HG03045 (cell line): Measurements from ENCODE around the gene RMI1.
"Not testable (repeated sequence)": the region's sequence is repeated elsewhere in the genome, so short reads cannot be mapped to it uniquely, and the experiment has no call there.

Experiments
- ATAC-seq: cut with Tn5 transposase; IDR thresholded peaks from one replicate; pipeline ENCODE4 v1.9.1; 2021; ENCODE audit warnings: mild to moderate bottlenecking, moderate library complexity; ENCODE audit not compliant: unreplicated experiment

The RMI1 gene

DNA sequence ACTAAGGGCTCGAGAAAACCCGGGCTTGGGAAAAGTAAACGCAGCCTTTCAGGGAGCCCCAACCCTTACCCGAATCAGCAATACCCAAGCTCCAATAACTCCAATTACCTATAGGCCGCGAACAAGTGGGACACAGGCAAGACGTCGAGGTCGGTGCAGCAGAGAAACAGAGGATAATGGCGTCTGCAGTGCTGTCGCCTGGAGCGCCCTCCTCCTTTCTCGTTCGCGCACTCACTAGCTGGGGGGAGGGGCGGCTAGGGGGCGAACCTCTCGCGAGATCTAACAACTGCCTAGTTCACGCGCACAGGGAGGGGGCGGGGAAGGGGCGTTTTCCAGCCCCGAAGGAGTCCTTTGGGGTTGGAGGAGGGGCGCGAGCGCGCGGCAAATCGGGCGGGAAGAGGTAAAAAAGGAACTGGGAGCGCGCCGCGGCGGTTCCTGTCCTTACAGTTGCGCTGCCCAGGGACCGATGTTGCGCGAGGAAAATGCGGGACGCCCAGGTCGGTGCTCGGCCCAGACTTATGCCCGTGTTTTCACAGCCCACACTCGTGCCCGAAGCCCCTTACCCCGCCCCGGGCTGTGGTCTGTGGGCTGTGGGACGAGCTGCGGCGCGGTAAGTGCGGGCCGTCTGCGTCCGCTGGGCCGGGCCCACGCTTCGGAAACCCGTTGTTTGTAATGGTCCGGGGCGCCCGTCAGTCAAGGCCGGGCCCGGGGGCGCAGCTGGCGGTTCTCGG is at the start of gene RMI1:
TSS of gene RMI1 (plus strand) at position 411 of the 731 bp plus-strand sequence. CDS start 20,182 bp downstream, outside the sequence.
- peak; percentile 73 for ATAC-seq

DNA sequence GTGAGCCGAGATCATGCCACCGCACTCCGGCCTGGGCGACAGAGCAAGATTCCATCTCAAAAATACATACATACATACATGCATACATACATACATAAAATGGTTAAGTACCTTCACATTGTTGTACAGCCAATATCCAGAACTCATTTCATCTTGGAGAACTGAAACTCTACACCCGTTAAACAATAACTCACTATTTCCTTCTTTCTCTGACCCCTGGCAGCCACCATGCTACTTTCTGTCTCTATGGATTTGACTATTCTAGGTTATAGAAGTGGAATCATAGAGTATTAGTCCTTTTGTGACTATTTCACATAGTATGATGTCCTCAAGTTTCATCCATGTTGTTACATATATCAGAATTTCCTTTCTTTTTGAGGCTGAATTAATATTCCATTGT is 49.7 kb upstream of the RMI1 start:
- ATAC-seq, result no peak

DNA sequence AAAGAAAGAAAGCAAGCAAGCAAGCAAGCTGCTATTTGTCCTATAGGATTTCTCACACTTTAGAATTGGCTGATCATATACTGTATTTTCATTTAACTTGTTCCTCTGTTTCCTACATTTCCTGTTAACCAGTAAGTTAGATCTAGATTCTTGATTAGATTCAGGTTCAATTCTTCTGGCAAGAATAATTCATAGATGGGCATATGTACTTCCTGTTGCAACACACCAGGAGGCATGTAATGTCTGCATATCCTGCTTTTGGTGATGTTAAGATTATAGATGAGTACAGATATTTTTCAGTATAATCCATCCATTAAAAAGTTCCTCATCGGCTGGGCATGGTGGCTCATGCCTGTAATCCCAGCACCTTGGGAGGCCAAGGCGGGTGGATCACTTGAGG is 48.6 kb upstream of the RMI1 start:
- no peak for ATAC-seq

DNA sequence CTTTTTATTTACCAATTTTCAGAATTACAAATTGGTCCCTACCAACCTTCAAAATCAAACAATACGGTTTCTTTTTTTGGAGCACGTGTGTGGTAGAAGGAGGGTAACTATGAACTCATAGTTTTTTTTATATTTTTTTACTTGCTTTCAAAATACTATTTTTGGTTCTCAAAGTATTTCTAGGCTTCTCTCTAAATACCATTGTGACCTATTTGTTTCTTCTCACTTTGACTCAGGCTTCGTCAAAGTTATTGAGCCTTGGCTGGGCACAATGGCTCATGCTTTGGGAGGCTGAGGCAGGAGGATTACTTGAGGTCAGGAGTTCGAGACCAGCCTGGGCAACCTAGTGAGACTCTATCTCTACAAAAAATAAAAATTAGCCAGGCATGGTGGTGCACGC is 47.8 kb upstream of the RMI1 start:
- no peak for ATAC-seq

DNA sequence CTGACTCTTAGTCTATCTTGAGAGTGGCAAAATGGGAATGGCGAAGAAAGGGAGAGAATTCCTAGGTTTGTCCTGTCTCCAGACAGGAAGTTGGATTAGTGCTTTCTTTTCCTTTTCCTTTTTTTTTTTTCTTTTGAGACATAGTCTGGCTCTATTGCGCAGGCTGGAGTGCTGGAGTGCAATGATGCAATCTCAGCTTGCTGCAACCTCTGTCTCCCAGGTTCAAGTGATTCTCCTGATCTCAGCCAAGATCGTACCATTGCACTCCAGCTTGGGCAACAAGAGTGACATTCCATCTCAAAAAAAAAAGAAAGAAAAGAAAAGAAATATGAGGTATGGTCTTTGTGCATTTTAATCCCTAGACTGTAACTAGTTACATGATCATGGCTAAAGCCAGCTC is 46.8 kb upstream of the RMI1 start:
- no peak for ATAC-seq

DNA sequence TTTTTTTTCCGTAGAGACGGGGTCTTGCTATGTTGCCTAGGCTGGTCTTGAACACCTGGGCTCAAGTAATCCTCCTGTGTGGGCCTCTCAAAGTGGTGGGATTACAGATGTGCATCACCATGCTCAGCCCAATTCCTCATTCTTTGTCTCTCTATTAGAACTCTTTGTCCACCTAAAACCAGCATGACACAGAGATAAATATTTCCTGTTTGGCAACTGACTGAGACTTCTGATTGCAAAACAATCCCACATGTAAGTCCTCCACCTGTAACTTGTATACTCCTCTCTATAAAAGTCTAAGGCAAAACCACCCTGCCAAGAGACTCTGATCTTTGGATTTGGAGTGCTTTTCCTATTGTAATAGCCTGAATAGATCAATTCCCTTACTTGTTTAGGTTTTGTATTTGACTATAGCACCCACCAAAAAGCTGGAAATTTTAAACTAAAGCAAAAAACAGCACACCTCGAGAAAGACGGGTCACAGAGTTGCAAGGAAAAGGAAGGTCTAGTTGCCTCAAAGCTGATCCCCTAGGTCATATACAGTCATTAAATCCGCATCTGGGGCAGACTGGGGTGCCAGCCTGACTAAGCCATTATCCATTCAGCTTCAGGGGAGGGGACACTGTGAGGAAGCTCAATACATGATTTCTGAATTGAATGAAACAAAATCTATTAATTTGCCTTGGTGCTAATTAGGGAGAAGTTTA is 45.9 kb upstream of the RMI1 start:
- no peak for ATAC-seq

DNA sequence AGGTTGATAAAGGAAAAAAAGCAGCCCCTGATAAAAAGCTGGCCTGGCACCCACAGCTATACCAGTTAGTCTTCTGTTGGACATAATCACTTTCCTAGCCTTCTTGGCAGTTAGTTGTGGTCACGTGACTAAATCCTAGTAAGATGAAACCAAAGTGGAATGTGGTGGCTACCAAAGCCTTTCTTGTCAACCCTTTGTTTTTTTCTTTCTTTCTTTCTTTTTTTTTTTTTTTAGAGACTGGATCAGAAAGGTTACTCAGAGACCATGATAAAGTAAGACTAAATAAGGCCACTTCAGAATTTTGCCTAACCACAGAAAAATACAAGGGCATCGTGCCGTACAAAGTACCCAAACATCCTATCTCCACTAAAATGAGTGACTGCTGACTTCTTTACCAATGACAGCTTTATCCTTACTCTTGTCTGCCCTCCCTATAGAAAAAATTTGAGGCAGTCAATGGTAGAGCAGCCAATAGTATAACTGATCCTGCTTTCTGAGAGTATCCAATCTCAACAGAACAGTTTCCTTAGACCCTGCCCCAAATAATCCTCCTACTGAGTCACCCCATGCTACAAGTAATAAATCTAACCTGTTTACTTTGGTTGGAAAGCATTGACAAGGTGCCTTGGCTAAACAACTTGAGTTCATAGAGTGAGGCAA is 45.2 kb upstream of the RMI1 start:
- no peak for ATAC-seq

DNA sequence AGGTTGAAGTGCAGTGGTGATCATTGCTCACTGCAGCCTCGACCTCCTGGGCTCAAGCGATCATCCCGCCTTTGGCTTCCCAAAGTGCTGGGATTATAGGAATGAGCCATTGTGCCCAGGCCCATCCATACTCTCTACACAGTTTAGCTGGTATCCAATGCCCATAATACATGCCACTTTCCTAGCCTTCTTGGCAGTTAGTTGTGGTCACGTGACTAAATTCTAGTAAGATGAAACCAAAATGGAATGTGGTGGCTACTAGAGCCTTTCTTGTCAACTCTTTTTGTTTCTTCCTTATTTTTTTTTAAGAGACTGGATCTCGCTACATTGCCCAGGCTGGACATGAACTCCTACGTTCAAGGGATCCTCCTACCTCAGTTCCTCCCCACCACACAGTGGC is 44.1 kb upstream of the RMI1 start:
- no peak for ATAC-seq

DNA sequence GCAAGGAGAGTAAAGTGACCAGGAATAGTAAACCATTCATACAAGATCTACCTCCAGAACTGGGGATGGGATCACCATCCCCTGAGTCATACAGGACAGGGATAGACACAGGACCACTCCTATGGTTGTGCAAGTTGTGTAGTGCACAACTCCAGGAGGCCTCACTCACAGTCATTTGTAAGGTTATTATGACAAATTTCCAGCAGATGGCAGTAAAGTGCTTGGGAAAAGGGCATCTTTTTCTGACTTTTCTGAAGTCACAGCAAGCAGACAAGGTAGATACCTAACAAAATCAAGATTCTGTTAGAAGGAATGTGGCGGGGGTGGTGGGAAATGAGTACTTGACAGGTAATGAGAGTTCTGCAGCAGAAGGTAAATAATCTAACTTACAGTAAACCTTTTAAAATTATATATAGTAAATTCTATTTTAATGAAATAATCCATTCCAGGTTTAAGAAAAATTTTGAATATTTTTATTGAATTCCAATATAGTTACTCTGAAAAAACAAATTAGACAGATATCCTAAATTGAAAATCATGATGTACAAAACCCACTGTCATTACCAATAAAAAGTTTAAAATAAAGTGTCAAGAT is 42.6 kb upstream of the RMI1 start:
- peak; percentile 77 for ATAC-seq

DNA sequence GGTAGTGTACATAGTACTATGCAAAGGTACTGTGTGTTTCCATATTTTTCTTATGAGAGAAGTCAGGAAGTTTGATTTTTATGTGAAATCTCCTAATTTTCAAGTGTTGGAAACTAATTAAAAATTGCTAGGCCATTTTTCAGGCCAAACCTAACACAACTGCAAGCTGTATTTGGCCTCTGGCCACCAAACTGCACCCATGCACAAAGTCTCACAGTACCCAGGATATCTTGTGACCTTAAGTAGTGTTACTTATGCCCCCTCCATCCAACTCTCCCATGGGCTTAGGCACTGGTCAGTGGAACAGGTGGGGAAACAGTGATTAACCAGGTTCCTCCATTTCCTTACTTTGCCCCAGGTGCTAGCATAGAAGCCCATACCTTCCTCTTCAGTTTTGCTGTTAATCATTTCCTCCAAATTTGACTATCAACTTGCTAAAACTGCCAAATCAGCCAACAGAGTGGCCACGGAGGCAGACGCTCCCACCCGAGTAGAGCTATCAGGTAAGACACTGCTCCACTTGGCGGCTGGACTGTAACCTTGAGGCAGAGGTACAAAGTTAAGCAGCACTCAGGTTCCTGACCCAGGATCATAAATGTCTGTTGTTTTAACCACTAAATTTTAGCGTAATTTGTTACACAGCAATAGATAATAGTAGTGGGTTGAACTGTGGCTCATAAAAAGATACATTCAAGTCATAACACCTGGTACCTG is 39.9 kb upstream of the RMI1 start:
- ATAC-seq, result no peak

DNA sequence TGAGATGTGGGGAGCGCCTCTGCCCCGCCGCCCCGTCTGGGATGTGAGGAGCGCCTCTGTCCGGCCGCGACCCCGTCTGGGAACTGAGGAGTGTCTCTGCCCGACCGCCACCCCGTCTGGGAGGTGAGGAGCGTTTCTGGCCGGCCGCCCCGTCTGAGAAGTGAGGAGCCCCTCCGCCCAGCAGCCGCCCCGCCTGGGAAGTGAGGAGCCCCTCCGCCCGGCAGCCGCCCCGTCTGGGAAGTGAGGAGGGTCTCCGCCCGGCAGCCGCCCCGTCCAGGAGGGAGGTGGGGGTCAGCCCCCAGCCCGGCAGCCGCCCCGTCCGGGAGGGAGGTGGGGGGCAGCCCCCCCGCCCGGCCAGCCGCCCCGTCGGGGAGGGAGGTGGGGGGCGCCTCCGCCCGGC is 32.5 kb upstream of the RMI1 start:
- not testable (repeated sequence) for ATAC-seq

DNA sequence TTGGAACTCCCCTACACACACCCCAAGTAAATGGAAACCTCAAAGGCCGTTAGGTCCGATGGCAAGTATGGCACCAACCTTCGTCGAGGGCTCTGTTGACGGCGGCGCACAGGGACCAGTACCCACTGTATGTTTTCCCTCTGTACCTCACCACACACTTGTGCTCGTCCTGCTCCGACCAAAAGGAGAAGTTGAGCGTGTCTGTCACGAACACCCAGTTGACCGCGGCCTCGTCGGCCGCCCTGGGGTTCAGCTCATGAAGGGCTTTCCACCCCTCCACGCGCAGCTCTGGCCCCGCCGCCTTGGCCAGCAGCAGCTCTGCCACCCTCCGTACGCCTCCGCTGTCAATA is 24.5 kb upstream of the RMI1 start:
- peak; percentile 63 for ATAC-seq

DNA sequence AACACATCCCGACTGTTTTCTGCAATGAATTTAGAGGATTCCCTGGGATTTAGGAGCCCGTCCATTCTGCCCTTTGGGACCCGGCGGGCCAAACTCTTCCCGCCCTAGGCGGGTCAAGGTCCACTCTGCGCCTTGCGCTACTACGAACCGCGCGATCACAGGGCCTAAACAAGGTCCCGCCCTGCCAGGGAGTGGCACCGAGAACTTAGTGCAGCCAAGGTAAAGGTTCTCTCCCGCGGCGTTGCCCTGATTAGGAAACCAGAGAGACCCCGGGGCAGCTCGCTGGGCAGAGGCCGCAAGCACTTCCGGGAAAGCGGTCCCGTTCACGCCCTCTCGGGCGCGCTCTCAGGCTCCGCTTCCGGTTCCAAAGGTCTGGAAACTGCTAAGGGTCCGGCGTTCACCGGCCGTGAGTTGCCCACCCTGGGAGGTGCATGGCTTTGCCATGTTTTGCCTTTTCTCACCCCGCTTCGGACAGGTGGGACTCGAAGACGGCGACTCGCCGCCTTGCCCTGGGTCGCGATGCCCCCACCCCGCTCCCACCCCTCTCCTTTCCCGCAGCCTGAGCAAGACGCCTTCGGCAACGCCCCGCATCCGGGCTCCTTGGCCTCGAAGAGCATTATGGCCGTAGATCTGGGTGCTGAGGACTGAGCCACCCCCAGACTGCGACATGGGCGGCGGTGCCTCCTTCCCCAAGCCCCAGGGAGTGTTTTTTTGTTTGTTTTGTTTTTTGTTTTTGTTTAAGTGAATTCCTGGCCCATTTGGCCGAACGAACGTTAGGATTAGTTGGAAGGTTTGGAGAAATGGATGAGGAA is 24.0 kb upstream of the RMI1 start:
- peak; percentile 85 for ATAC-seq

DNA sequence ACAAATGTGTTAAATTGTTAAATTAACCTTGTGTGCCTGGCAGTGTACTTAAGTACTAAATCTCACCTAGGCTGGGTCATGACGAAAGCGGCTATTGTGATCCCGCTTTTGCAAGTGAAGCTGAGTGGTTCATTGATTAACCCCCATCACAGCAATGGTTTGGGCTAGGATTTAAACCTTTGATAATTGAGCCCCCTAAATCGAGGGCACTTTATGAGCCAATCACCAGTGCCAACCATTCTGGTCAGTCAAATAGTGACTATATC is 23.4 kb upstream of the RMI1 start:
- no peak for ATAC-seq

DNA sequence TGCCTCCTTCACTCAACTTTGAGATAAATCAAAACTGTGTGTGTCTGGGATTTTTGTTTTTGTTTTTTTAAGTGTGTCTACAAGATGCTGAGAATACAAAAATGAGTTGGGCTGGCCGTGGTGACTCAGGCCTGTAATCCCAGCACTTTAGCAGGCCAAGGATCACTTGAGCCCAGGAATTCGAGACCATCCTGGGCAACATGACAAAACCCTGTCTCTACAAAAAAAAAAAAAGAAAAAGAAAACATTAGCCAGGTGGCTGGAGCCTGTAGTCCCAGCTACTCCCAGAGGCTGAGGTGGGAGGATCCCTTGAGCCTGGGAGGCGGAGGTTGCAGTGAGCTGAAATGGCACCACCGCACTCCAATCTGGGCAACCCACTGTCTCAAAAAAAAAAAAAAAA is 21.5 kb upstream of the RMI1 start:
- ATAC-seq, result no peak

DNA sequence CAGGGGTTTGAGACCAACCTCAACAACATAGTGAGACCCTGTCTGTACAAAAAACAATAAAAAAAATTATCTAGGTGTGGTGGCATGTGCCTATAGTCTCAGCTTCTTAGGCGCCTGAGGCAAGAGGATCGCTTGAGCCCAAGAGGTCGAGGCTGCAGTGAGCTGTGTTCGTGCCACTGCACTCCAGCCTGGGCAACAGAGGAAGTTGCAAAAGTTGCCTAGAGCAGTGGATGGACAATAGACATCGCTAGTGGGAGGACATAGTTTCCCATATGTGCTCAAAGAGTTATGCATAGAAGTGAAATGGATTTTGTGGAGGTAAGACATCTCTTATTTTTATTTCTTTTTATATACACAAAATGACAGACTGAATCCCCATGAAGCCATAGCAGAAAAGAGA is 19.6 kb upstream of the RMI1 start:
- no peak for ATAC-seq

DNA sequence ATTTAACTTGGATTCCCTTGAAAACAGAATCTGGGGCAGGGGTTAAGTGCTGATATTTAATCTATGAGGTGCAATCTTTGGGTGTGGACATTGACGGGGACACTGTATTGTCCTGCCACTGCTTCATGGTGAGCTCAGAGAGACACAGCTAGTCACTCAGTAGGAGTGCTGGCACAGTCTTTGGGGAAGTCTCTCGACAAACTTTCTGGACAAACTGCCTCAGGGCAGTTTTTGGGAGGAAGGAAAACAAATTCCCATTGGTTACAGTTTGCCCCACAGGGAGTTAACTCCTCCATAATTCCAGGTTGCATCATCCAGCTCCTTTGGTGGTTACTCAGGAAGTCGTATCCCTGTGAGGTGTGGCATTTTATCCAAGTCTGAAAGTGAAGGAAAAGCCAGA is 18.4 kb upstream of the RMI1 start:
- ATAC-seq, result no peak

DNA sequence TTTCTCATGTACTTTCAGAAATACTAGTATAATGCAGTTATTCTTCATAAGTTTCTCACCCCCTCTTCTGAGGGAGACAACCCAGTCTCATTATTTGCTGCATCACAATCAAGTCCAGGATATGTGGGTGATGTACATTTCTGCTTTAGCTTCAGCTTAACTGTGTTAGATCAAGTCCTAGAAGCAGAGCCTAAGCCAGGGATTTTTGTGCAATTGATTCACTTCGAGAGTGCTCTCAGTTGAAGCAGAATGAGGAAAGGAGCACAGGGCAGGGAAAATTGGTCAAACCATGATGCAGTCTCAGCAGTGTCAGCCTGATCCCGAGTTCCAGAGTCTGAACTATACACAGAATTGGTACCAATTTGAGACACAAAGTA is 15.6 kb upstream of the RMI1 start:
- no peak for ATAC-seq

DNA sequence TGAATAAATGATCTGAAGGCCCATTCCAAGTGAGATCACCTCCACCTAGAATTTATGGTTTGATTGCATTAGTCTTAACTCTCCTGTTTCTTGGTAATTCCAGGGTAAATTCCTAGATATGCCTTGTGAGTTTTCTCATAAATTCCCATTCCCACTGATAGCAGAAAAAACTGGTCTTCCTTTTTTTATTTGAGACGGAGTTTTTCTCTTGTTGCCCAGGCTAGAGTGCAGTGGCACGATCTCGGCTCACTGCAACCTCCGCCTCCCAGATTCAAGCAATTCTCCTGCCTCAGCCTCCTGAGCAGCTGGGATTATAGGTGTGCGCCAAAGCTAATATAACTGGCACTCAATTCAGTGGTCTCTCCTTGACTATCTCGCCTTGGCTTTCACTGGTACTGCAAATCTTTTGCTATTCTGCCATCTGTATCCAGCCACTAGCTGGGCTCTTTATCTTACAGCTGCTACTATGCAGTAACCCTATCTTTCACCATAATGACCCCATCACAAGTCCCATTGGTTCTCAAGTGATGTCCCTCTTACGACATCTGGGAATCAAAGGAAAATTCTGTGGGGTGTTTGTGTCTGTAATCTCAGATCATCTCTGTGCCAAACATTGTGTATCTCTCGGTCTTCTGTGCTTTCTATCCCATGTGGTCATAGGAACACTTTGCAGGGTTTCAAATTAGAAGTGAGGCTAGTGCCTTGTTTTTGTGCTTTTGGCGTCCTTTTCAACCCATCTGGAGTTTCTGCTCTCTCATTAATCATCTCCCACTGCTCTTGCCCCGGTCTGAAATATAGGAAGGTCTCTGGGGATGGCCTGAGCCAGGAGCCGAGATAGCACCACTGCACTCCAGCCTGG is 15.0 kb upstream of the RMI1 start:
- no peak for ATAC-seq

DNA sequence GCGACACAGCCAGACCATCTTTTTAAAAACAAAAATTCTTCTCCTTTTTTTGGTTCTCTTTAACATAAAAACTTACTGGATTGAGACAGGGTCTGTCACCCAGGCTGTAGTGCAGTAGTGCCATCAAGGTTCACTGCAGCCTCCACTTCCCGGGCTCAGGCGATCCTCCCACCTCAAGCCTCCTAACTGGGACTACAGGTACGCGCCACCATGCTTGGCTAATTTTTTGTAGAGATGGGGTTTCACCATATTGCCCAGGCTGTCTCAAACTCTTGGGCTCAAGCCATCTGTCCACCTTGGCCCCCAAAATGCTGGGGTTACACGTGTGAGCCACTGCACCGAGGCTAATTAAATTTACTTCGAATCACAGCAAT is 14.4 kb upstream of the RMI1 start:
- ATAC-seq, result no peak
